DMS 273 (cell line): ENCODE data around the gene CASZ1.

Experiments
- DNase-seq: peaks from one replicate; lab custom pipeline; 2025; ENCODE audit not compliant: unreplicated experiment; lab: John Stamatoyannopoulos, UW

The CASZ1 gene

DNA sequence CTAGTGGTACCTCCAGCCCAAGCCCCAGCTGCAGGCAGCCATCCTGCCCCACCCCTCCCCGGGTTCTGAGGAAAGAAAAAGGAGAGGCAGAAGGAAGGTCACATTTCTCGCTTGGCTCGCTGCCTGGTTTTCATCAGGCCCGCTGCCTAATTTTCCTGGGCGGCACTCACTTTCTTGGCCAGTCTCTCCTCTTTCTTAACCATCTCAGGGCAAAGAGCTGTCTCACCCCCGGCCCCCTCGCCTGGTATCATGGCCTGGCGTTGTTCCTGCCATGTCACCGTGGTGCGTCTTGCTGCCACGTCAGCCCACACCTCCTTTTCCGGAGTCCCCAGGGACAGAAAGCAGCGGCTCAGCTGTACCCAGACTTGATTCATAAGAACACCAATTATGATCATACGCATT, 26.6 kb upstream of the CASZ1 start:
- peak; percentile 84 for DNase-seq

DNA sequence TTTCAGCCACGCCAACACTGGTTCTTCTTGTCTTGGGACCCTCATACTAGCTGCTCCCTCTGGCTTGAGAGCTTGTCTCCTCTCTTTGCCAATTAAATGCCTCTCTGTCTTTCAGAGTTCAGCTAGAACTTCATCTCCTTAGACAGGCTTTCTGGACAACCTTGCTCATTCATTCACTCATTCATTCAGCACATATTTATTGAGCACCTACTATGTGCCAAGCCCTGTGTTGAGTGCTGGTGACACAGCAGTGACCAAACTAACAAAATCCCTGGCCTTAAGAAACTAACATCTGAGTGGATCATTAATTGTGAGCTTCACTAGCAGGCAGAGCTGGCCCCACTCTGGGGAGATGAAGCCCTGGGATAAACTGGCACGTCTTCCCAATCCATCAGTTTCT, 24.9 kb upstream of the CASZ1 start:
- DNase-seq: no peak

DNA sequence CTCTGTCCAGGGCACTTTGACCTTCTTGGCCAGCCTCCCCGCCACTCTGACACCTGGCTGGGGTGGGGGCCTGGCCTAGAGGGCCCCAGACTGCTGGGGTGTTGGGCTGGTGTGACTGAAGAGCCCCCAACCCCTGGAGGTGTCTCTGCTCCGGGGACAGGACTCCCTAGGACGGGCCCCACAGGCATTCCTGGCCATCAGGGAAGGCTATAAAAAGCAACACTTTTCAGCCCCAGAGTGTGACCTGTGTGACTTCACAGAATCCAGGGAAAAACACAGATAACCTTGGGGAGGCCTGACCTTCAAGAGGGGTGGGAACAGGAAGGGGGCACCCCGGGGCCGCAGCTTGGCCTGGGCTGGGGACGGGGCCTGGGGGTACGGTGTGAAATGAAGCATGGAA, 24.0 kb upstream of the CASZ1 start:
- DNase-seq: no peak

DNA sequence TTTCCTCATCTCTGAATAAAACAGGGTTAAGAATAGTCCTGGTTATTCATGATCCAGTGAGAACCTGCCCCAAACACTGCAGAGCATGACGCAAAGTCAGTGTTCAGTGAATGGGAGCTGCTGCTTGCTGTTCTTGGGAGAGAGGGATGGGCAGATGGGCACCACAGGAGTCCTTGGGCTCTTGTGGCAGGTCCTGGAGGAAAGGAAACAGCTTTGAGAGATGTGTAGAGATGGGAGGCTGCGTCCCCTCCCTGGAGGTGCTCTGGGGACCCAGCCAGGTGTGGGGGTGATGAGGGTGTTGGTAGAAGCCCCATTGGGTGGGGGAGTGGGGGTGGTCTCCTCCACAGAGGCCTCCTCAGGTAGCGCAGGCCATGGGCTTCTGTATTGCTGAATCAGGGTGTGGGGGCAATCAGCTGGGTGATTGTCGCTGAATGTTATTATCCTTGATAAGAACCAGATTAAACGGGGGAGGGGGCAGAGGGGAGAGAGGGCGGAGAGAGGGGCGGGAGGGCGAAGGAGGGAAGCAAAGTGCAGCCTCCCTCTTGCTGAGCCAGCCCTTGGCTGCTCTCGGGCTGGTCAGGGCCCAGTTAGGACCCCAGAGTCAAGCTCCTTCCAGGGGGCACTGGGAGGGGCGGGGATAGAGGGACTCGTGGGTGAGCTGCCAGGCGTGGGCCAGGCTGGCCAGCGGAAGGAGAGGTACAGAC, 22.9 kb upstream of the CASZ1 start:
- DNase-seq: peak; percentile 59

DNA sequence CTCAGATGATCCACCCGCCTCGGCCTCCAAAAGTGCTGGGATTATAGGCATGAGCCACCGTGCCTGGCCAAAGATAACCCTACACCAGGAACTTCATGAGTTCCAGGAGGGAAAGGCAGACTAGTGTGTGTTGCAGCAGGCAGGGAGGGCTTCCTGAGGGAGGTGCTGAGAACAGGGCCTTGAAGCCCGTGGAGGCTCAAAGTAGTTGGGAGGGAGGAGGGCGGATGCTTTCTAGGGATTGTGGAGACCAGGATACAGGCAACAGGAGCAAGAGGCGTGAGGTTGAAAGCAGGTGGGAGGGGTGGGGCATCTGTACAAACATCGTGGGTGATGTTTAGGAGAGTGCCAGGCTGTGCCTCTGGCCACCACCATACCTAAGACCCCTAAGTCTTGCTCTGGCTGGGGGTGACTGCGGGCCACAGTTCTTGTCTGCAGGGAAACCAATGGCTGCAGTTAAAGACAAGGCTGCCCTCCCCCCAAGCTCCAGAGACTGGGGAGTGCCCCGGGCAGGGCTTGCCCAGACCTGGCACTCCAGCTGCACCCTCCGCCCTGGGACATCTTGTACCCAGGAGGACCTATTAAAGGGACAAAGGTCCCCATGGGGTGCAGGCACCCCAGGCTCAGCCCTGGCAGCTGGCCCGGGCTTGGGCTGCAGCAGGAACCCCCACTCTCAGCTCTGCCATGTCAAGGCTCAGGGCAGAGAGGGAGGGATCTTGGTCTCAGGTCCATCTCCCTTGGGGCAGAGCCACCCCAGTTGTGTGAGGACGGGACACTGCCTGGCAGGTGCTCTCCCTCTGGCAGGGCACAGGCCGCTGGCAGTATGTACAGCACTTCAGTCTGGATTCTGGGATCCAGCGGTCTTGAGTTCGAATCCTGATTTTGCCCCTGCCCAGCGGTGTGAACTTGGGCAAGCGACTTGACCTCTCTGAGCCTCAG, 22.1 kb upstream of the CASZ1 start:
- no peak for DNase-seq

DNA sequence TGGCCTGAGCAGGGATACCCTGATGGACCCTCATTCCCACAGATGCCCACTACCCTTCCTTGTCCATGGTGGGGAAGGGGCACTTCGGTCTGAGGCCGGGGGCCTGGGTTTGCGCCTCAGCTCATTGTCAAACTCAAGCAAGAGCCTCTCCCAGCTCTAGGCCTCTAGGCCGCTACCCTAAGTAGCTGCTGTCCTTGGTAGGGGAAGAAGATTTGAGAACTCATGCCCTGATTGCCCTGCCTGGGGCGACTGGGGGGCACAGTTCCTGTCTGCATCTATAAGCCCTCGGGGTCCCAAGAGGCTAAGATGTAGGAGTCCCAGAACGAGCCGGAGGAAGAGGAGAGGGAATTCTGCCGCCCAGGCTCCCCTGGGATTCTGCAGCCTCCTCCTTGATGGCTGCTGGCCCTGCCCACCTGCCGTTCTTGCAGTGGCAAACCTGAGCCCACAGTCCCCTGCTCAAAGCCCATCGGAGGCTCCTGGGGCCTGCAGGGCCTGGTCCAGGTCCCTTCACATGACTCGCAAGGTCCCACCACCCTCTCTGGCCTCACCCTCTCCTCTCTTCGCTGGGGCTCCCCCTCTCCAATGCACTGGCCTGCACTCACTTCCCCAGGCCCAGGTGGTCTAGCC, 20.4 kb upstream of the CASZ1 start:
- no peak for DNase-seq

DNA sequence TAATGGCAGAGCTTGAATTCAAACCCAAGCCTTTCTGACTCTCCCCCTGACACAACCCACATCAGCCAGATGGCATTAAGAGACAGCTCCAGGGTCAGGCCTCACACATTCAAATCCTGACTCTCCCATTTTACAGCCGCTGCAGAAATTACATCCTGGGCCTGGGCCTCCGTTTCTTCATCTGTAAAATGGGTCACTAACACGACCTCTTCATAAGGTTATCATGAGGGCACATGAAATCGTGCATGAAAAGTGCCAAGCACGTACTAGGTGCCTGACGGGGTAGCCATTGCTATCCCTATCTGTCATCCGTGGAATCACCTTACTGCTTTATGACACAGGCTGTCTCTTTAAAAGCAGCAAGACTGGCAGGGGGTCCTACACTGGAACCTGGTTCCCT, 19.8 kb upstream of the CASZ1 start:
- DNase-seq: no peak

DNA sequence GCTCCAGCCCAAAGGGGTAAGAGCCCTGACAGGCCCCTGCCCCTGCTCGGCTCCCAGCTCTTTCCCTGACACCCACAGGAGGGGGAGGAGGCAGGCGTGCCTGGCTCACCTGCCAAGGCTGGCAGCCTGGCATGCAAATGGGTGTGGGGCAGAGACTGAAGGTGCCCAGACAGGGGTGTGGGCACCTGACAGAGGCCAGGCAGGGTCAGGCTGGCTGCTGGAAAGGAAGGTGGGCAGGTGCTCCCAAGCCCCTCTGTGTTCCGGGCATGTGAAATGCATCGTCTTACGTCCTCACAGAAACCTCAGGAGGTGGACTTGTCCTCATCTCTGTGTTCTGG, 19.4 kb upstream of the CASZ1 start:
- DNase-seq: no peak

DNA sequence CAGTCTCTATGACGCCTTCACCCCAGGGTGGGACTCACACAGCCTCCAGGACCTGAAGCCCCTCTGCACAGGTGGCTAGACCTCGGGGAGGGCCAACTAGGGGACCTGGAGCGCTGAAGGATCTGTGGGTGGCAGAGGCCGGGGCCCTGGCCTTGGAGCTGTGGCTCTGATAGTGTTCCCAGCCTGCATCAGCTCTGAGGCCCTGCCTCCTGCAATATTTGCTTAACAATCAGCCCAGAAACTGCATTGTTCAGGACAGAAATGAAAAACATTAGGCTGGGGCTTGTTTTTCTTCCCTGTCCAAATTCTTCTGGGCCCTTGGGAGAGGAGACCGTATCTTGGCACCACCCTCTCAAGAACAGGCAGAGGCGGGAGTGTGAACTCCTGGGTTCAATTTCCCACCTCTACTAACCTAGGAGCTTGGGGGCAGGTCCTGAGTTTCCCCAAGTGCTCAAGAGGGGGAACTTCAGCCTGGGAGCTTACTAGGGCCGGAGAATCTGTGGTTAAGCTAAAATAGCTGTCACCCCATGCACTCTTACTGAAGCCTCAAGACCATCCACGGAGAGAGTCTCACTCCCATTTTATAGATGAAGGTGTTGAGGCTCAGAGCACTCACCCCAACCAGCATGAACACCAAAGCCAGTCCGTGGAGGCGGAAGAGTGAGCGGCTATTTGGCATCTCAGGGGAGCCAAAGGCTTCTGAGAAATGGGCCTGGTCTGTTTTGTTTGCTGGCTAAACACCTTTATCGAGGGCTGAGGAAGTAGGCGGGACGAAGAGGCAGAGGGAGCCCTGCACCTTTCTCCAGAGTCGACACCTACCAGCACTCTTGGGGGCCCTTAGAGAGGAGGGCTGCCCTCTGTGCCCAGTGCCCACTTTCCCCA, 18.8 kb upstream of the CASZ1 start:
- no peak for DNase-seq

DNA sequence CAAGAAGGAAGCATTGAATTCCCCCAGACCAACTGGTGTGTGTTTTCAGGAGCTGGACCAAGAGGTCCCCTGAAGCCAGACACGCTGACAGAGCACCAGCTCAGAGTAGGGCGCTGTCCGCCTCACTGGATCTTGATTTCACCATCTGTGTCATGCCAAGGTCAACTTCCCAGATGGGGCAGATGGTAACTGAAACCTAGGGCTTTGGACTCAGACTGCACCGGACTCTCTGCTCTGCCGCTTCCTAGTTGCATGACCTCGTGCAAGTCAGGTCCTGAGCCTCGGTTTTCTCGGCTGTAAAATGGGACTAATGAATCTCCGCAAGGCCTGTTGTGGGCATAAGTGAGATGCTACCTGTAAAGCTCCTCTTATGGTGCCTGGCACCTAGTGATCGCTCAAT, 17.9 kb upstream of the CASZ1 start:
- DNase-seq: peak; percentile 51

DNA sequence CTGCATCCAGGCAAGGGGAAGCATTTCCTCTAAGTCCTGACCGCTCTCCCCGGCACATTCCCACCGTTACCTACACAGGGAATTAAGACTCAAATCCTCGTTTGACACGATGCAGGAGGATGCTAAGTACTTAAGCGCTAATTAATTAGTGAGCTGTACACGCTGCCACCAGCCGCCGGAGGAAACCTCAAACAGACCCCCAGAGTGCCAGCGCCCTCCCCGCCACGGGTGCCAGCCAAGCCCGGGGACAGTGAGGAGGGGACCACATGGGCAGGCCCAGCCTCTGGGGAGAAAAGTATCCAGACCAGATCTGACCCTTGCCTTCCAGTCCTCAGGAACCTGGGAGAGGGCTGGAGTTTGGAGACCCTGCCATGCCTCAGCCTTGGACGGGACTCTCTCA, 17.4 kb upstream of the CASZ1 start:
- no peak for DNase-seq

DNA sequence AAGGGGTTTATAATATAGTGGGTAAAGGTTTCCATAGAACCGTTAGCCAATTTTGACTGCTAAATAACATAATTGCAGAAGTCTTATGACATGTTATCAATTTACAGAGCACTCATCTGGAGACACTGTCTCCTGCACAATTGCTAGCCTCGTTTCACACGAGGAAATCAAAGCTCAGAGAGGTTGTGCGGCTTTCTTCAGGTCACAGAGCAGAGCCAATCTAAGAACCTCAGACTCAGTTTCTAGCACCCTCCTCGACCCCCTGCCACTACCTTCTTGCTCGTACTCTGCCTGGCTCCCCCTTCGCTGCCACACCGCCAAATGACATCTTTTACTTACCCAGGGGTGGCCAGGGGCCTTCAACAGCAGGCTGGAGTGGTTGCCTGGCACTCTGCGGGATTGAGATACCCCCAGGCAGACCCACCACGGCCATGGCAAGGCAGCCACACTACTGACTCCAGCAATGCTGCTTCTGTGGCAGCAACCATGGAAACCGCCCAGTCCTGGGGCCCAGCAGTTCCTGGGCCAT, 16.0 kb upstream of the CASZ1 start:
- no peak for DNase-seq

DNA sequence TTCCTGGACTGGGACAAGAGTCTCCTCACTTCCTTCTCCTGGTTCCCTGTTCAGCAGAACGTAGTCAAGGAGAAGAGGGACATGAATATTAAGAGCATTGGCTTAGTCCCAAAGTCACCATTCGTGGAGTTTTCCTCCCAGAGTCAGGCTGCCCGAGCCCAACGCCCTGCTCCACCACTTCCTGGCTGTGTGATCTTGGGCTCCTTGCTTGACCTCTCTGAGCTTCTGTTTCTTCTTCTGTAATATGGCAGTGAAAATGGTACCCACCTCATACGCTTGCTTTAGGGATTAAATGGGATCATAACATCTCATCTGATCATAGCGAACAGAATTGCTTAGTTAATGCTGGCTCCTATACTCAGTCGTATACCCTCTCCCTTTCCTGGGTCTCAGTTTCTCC, 12.0 kb upstream of the CASZ1 start:
- DNase-seq: no peak

DNA sequence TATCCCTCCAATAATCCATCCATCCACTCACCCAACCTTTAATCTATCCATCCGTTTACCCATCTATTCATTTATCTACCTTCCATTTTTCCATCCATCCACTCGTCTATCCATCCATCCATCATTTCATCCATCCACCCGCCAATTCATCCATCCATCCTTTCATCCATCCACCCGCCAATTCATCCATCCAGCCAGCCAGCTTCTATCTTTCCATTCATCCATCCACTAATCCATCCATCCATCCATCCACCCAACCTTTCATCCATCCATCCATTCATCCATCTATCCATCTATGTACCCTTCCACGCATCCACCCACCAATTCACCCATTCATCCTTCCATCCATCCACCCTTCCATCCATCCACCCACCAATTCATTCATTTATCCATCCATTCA, 10.5 kb upstream of the CASZ1 start:
- no peak for DNase-seq

DNA sequence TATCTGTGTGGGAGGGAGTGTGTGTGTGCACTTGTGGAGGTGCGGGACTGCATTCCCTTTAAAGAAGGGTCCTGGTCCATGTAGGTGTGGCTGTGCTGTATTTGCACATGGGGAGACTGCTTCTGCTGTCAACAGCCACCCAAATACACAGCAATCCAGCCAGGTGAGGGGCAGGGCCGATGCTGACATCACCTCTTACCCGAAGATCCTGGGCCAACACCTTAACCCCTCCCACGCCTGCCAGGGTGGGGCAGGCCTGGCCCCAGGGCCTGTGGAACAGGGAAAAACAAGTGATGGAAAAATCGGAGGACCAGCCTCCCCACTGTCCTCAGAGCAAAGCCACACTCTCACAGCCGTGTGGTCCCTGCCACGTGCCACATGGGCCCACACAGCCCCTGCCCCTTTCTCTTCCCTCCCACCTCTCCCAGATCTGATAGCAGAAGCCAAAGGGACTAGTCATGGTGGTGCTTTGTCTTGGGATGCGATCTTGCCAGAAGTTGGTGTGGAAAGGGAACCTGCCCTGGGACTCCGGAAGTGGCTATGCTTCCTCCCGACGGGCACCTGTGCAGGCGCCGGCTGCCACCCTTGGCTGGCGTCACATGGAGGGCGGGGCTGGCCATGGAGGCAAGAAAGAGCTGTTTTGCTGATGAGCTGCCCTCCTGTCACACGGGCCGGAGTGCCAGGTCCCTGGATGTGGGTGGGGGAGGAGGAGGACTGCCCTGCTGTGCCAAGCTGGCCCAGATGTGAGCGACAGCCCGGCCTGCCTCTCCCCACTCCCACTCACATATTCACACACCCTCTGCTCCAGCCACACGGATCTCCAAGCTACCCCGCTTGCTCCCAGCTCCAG, 7.8 kb upstream of the CASZ1 start:
- peak; percentile 54 for DNase-seq

DNA sequence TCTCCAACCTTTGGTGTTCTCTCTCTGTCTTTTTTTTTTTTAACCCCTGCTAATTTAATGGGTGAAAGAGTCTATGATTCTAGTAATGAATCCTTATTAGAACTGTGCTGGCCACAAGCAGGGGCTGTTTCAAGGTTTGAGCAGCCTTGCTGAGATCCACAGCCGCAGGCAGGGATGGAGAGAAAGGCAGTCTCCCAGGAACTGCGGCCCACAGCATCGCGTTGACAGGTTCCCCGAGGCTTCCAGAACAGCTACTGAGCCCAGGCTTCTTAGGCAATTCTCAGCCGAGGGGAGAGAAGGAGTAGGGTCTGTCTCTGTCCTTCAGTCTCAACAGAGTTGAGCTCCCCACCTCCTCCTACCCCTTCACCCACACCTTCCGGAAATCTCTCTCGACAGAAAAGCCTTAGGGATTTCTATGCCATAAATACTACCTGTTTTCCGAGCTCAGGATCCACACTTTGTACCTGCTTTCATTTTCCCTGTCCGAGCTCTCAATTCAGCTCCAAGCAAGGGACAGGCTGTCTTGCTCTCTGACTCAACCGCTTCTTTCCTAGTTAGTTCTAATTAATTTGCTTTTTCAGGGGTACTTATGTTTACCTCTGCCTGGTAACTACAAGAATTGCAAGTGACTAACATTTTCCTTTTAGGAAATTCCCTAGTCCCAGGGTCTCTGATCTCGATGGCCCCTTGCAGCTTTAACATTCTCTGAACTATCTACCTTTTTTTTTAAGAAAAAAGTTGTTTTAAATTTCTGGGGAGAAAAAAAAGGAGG, 6.7 kb upstream of the CASZ1 start:
- no peak for DNase-seq

DNA sequence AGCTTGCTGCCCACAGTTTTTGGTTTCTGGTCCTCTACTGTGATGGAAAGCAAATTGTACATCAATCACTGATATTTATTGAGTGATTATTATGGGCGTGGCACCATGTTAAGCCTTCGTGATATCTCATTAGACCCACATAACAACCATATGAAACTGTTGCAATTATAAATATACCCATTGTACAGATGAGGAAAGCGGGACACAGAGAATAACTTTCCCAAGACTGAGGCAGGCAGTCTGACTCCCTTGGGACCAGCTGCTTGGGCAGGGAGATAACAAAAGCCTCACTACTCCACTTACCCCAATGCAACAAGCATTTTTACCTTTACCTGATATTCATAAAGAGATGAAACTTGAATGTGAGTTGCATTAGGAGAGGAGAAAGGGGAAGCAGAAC, 4.3 kb upstream of the CASZ1 start:
- no peak for DNase-seq

DNA sequence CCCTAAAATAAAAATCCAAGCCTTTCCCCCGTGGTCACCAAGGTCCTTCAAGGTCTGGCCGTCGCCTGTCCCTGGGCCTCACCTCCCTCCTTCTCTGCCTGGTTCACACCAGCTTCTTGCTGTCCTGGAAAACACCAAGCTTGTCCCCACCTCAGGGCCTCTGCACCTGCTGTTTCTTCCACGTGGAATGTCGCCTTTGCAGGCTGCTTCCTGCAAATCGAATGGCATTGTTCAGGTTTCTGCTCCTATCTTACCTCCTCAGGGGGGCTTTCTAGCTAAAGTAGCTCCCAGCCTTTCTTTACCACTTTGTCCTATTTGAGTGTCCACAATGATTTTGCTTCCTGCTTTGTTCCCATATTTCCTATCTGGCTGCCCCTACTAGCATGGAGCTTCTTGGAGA, 3.3 kb upstream of the CASZ1 start:
- no peak for DNase-seq
